Body of pancreas (tissue), 4 donors: ENCODE results near the gene GNB1L.

Source experiments
- POLR2A ChIP-seq, 3 donors: fragments of 450-650 bp; IDR thresholded peaks; one replicate each; pipeline ENCODE4 v1.6.1; 2016; ENCODE audit warnings: antibody characterized with exemption in 3 of 3, mild to moderate bottlenecking in 2 of 3
- TF ChIP-seq, protein P1 (sequence below), 7 experiments: fragments of 450-650 bp in 4 of 7; fragments of 200-600 bp in 3 of 7; sonication (generic) in 3 of 7; IDR thresholded peaks; one replicate each; pipeline ENCODE4 v1.5.1; 2016 to 2019; ENCODE audit warnings: antibody characterized with exemption in 7 of 7

DNA sequence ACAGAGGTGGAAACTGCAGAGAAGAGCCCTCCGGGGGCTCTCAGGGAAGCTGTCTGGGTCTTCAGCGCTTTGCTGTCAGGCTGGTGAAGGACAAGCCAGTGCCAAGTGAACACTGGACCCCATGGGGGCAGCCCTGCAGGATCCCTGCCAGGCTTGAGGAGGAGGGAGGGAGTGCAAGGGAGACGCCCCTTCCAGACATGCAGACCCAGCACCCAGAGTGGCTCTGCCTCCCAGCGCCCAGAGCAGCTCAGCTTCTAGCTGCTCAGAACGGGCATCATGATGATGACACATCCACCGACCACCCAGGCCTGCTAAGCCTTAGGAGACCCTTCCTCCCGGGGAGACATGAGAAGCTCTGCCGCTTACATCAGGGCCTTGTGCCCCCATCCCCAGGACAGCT is 54.4 kb downstream of the GNB1L start:
- no peak for TF ChIP-seq POLR2A (IDR thresholded peaks at IDR 0.05)
- TF ChIP-seq, protein P1, sequence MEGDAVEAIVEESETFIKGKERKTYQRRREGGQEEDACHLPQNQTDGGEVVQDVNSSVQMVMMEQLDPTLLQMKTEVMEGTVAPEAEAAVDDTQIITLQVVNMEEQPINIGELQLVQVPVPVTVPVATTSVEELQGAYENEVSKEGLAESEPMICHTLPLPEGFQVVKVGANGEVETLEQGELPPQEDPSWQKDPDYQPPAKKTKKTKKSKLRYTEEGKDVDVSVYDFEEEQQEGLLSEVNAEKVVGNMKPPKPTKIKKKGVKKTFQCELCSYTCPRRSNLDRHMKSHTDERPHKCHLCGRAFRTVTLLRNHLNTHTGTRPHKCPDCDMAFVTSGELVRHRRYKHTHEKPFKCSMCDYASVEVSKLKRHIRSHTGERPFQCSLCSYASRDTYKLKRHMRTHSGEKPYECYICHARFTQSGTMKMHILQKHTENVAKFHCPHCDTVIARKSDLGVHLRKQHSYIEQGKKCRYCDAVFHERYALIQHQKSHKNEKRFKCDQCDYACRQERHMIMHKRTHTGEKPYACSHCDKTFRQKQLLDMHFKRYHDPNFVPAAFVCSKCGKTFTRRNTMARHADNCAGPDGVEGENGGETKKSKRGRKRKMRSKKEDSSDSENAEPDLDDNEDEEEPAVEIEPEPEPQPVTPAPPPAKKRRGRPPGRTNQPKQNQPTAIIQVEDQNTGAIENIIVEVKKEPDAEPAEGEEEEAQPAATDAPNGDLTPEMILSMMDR (IDR thresholded peaks at IDR 0.05) = no peak
